Measurements from ENCODE around the gene SUPT3H.

SUPT3H gene

GRCh38 chr6:45423111-45423823 lies 45.5 kb upstream of the SUPT3H start:
- 0 out of 2 replicates have a peak, but pooled peaks have one; percentile 25 for TF ChIP-seq ZBTB7A (IDR thresholded peaks at IDR 0.05; ENCODE audit: low read depth)
- TF ChIP-seq TAF1 (IDR thresholded peaks at IDR 0.05; ENCODE audit: low read depth) = no peak

- TF ChIP-seq NFIC (IDR thresholded peaks at IDR 0.05) (no peak), REST (IDR thresholded peaks at IDR 0.05; ENCODE audit: low read depth) (no peak), TEAD4 (IDR thresholded peaks at IDR 0.05) (no peak), EP300 (IDR thresholded peaks at IDR 0.05; ENCODE audit: borderline replicate concordance) (peak; percentile 35; the same call in 1 of the 2 replicates), TCF12 (IDR thresholded peaks at IDR 0.05; ENCODE audit: low read depth) (no peak), ZBTB7A (IDR thresholded peaks at IDR 0.05; ENCODE audit: low read depth) (peak; percentile 75; the same call in 1 of the 2 replicates), FOXM1 (IDR thresholded peaks at IDR 0.05; ENCODE audit: borderline replicate concordance, low read depth) (no peak), YY1 (IDR thresholded peaks at IDR 0.05; ENCODE audit: low read depth) (no peak), MAX (IDR thresholded peaks at IDR 0.05) (no peak; the same call in 1 of the 2 replicates), RAD21 (IDR thresholded peaks at IDR 0.05; ENCODE audit: low read depth) (no peak), CREB1 (IDR thresholded peaks at IDR 0.05; ENCODE audit: low read depth) (no peak), EGR1 (IDR thresholded peaks at IDR 0.05) (no peak; the same call in 1 of the 2 replicates), USF1 (IDR thresholded peaks at IDR 0.05) (no peak), CEBPB (IDR thresholded peaks at IDR 0.05) (no peak), TAF1 (IDR thresholded peaks at IDR 0.05; ENCODE audit: low read depth) (no peak)
Observed at GRCh38 chr6:45422503-45423110, 44.9 kb upstream of the SUPT3H start.

- TF ChIP-seq MAX (IDR thresholded peaks at IDR 0.05) = peak; percentile 32; the same call in 1 of the 2 replicates
- no peak for TF ChIP-seq NFIC (IDR thresholded peaks at IDR 0.05)
- TF ChIP-seq CEBPB (IDR thresholded peaks at IDR 0.05) = no peak
- peak; percentile 40; the same call in 1 of the 2 replicates for TF ChIP-seq RAD21 (IDR thresholded peaks at IDR 0.05; ENCODE audit: low read depth)
- TF ChIP-seq USF1 (IDR thresholded peaks at IDR 0.05) = no peak
- TF ChIP-seq ZBTB7A (IDR thresholded peaks at IDR 0.05; ENCODE audit: low read depth) = peak; percentile 54
- no peak for TF ChIP-seq YY1 (IDR thresholded peaks at IDR 0.05; ENCODE audit: low read depth)
- TF ChIP-seq EGR1 (IDR thresholded peaks at IDR 0.05) = 0 out of 2 replicates have a peak, but pooled peaks have one; percentile 39
- TF ChIP-seq CREB1 (IDR thresholded peaks at IDR 0.05; ENCODE audit: low read depth) = no peak
- TF ChIP-seq FOXM1 (IDR thresholded peaks at IDR 0.05; ENCODE audit: borderline replicate concordance, low read depth) = no peak
- no peak for TF ChIP-seq EP300 (IDR thresholded peaks at IDR 0.05; ENCODE audit: borderline replicate concordance)
- no peak for TF ChIP-seq TEAD4 (IDR thresholded peaks at IDR 0.05)
- no peak for TF ChIP-seq REST (IDR thresholded peaks at IDR 0.05; ENCODE audit: low read depth)
Observed at GRCh38 chr6:45421709-45422502, 44.2 kb upstream of the SUPT3H start.

GRCh38 chr6:45420909-45421708 lies 43.4 kb upstream of the SUPT3H start:
- TF ChIP-seq USF1 (IDR thresholded peaks at IDR 0.05) (no peak), EP300 (IDR thresholded peaks at IDR 0.05; ENCODE audit: borderline replicate concordance) (no peak), RAD21 (IDR thresholded peaks at IDR 0.05; ENCODE audit: low read depth) (no peak), REST (IDR thresholded peaks at IDR 0.05; ENCODE audit: low read depth) (no peak), CEBPB (IDR thresholded peaks at IDR 0.05) (no peak), TCF12 (IDR thresholded peaks at IDR 0.05; ENCODE audit: low read depth) (no peak), CREB1 (IDR thresholded peaks at IDR 0.05; ENCODE audit: low read depth) (no peak), MAX (IDR thresholded peaks at IDR 0.05) (no peak), TEAD4 (IDR thresholded peaks at IDR 0.05) (no peak), NFIC (IDR thresholded peaks at IDR 0.05) (no peak), EGR1 (IDR thresholded peaks at IDR 0.05) (no peak), TAF1 (IDR thresholded peaks at IDR 0.05; ENCODE audit: low read depth) (no peak), YY1 (IDR thresholded peaks at IDR 0.05; ENCODE audit: low read depth) (no peak), ZBTB7A (IDR thresholded peaks at IDR 0.05; ENCODE audit: low read depth) (no peak; the same call in 1 of the 2 replicates), FOXM1 (IDR thresholded peaks at IDR 0.05; ENCODE audit: borderline replicate concordance, low read depth) (no peak)
